GF-D8 (cell line): ENCODE results near the gene CDS2.

ENCODE experiments used
- DNase-seq: peaks from one replicate; lab custom pipeline; 2025; lab: John Stamatoyannopoulos, UW

Gene CDS2

GRCh38 chr20:5119435-5120184 is 7.2 kb upstream of the CDS2 start, which contains the start of gene PCNA:
TSS of gene PCNA (minus strand) at chr20:5119958. CDS start at chr20:5119798, 160 bp downstream.
- peak; percentile 93 for DNase-seq

GRCh38 chr20:5120185-5120476 is 6.7 kb upstream of the CDS2 start:
- DNase-seq: no peak

GRCh38 chr20:5122873-5123260 is 3.9 kb upstream of the CDS2 start:
- no peak for DNase-seq

GRCh38 chr20:5127204-5127858 is 523 bp downstream of the CDS2 start:
- DNase-seq: no peak

GRCh38 chr20:5127859-5128424 is 1.1 kb downstream of the CDS2 start:
- DNase-seq: no peak

- no peak for DNase-seq
These were observed 2.1 kb downstream of the CDS2 start for GRCh38 chr20:5128886-5129285.

- DNase-seq: no peak
These were observed 4.7 kb downstream of the CDS2 start for GRCh38 chr20:5131502-5131901.

GRCh38 chr20:5133998-5134397 is 7.2 kb downstream of the CDS2 start:
- DNase-seq: no peak

GRCh38 chr20:5135363-5136012 is 8.7 kb downstream of the CDS2 start:
- no peak for DNase-seq

GRCh38 chr20:5136096-5136495 is 9.3 kb downstream of the CDS2 start:
- no peak for DNase-seq

- DNase-seq: no peak
These were observed 13.4 kb downstream of the CDS2 start for GRCh38 chr20:5140195-5140594.

- no peak for DNase-seq
These were observed 14.8 kb downstream of the CDS2 start for GRCh38 chr20:5141615-5142014.

- no peak for DNase-seq
These were observed 17.0 kb downstream of the CDS2 start for GRCh38 chr20:5143851-5144250.

- DNase-seq: no peak
These were observed 18.7 kb downstream of the CDS2 start for GRCh38 chr20:5145365-5146098.

- no peak for DNase-seq
These were observed 19.4 kb downstream of the CDS2 start for GRCh38 chr20:5146099-5146668.

GRCh38 chr20:5146871-5147592 is 20.2 kb downstream of the CDS2 start:
- no peak for DNase-seq

GRCh38 chr20:5148581-5148980 is 21.8 kb downstream of the CDS2 start:
- DNase-seq: no peak

GRCh38 chr20:5149892-5150225 is 23.1 kb downstream of the CDS2 start:
- DNase-seq: no peak

GRCh38 chr20:5150226-5151076 is 23.6 kb downstream of the CDS2 start:
- DNase-seq: no peak

GRCh38 chr20:5153152-5153467 is 26.3 kb downstream of the CDS2 start:
- no peak for DNase-seq
